ENCODE results near the gene AGAP1.

GRCh38 chr2:236131073-236131692 is 637.3 kb downstream of the AGAP1 start:
- TF ChIP-seq CTCF (IDR thresholded peaks at IDR 0.05), result no peak
- no peak for TF ChIP-seq EP300 (IDR thresholded peaks at IDR 0.05)
- TF ChIP-seq POLR2A (IDR thresholded peaks at IDR 0.05), result no peak
